HepG2 (cell line): Measurements from ENCODE around the gene POLR1G. TPM values are rescaled to one million over a fixed set of nuclear protein-coding genes. Genes with fewer than 3 reads are reported as not detected.

Experiments used
- ATF7 ChIP-seq, 2 experiments: fragments of 450-650 bp in 1 of 2; sonication (generic) in 1 of 2; formaldehyde crosslinking in 1 of 2; IDR thresholded peaks; 2 replicates each; pipeline versions ENCODE4 v1.4.0 to v1.6.1; 2016 to 2020; ENCODE audit warnings: antibody characterized with exemption in 1 of 2, mild to moderate bottlenecking in 1 of 2, missing genetic modification reagents in 1 of 2
- DRAP1 ChIP-seq: IDR thresholded peaks from 2 replicates; pipeline ENCODE4 v1.6.1; 2016; ENCODE audit warnings: missing genetic modification reagents, missing compliant biosample characterization
- HNRNPUL1 ChIP-seq: fragments of 200-400 bp; formaldehyde crosslinking; IDR thresholded peaks from 2 replicates; pipeline ENCODE4 v1.6.1; 2017; ENCODE audit warnings: low read depth, mild to moderate bottlenecking, low read length, moderate library complexity
- MTF2 ChIP-seq: sonication (generic); formaldehyde crosslinking; IDR thresholded peaks from 2 replicates; pipeline ENCODE4 v1.5.0; 2020; ENCODE audit warnings: missing genetic modification reagents, borderline replicate concordance
- MXD3 ChIP-seq: IDR thresholded peaks from 2 replicates; pipeline ENCODE4 v1.6.1; 2016; ENCODE audit warnings: mild to moderate bottlenecking, missing biosample characterization, missing genetic modification reagents
- MZF1 ChIP-seq: sonication (generic); formaldehyde crosslinking; IDR thresholded peaks from 2 replicates; pipeline ENCODE4 v1.8.1; 2023; ENCODE audit warnings: mild to moderate bottlenecking, missing genetic modification reagents, borderline replicate concordance
- POLR2AphosphoS5 ChIP-seq: IDR thresholded peaks from 2 replicates; pipeline ENCODE4 v1.6.1; 2012; ENCODE audit warnings: low read depth, low read length
- RXRA ChIP-seq: sonication (generic); formaldehyde crosslinking; IDR thresholded peaks from 2 replicates; pipeline ENCODE4 v1.5.1; 2020; ENCODE audit warnings: missing genetic modification reagents
- SMARCE1 ChIP-seq: fragments of 450-650 bp; IDR thresholded peaks from 2 replicates; pipeline ENCODE4 v1.6.1; 2017; ENCODE audit warnings: borderline replicate concordance
- USF2 ChIP-seq, 2 experiments: sonication (generic) in 1 of 2; formaldehyde crosslinking in 1 of 2; IDR thresholded peaks; 2 replicates each; pipeline versions ENCODE4 v1.5.1 to v1.6.1; 2011 to 2020; ENCODE audit warnings: borderline replicate concordance in 1 of 2, low read depth in 1 of 2, low read length in 1 of 2, mild to moderate bottlenecking in 1 of 2, missing genetic modification reagents in 1 of 2, moderate library complexity in 1 of 2
- ZBTB25 ChIP-seq: IDR thresholded peaks from 2 replicates; pipeline ENCODE4 v1.6.1; 2018; ENCODE audit warnings: missing genetic modification reagents
- ZNF232 ChIP-seq: sonication (generic); formaldehyde crosslinking; IDR thresholded peaks from 2 replicates; pipeline ENCODE4 v1.4.0; 2020; ENCODE audit warnings: missing genetic modification reagents, borderline replicate concordance
- ZNF280B ChIP-seq: sonication (generic); formaldehyde crosslinking; IDR thresholded peaks from 2 replicates; pipeline ENCODE4 v1.5.0; 2020; ENCODE audit warnings: missing genetic modification reagents, mild to moderate bottlenecking, borderline replicate concordance
- ZNF34 ChIP-seq: sonication (generic); formaldehyde crosslinking; IDR thresholded peaks from 2 replicates; pipeline ENCODE4 v1.4.0; 2020; ENCODE audit warnings: mild to moderate bottlenecking, missing genetic modification reagents, borderline replicate concordance
- ZNF354B ChIP-seq: sonication (generic); formaldehyde crosslinking; IDR thresholded peaks from 2 replicates; pipeline ENCODE4 v1.8.0; 2022; ENCODE audit warnings: mild to moderate bottlenecking, missing genetic modification reagents
- ZNF619 ChIP-seq: sonication (generic); formaldehyde crosslinking; IDR thresholded peaks from 2 replicates; pipeline ENCODE4 v1.4.0; 2020; ENCODE audit warnings: mild to moderate bottlenecking, missing genetic modification reagents
- ZNF704 ChIP-seq: sonication (generic); formaldehyde crosslinking; IDR thresholded peaks from 2 replicates; pipeline ENCODE4 v1.8.1; 2023; ENCODE audit warnings: mild to moderate bottlenecking, inconsistent platforms, moderate library complexity, missing genetic modification reagents, borderline replicate concordance
- ZNF75D ChIP-seq: sonication (generic); formaldehyde crosslinking; IDR thresholded peaks from 2 replicates; pipeline ENCODE4 v1.8.1; 2023; ENCODE audit warnings: missing genetic modification reagents, mild to moderate bottlenecking, borderline replicate concordance
- ZNF772 ChIP-seq: sonication (generic); formaldehyde crosslinking; IDR thresholded peaks from 2 replicates; pipeline ENCODE4 v1.5.0; 2020; ENCODE audit warnings: mild to moderate bottlenecking, missing genetic modification reagents
- ZSCAN9 ChIP-seq: IDR thresholded peaks from 2 replicates; pipeline ENCODE4 v1.6.1; 2016; ENCODE audit warnings: borderline replicate concordance
- polyA plus RNA-seq, 8 experiments: library from polyadenylated mRNA; depleted of rRNA in 3 of 8; stranded (reverse) in 7 of 8; unstranded in 1 of 8; fragments of >200 nt; fragmentation: Illumina TruSeq in 4 of 8; extraction: Trizol in 4 of 8; gene quantifications; 2 replicates each; pipeline versions ENCODE4 v1.2.1 to v1.2.3, GENCODE V29; 2011 to 2016; ENCODE audit warnings: low read depth in 4 of 8, missing spikeins in 1 of 8, mixed read lengths in 1 of 8; ENCODE audit not compliant: insufficient read depth in 1 of 8
- total RNA-seq, 5 experiments: library from RNA; depleted of rRNA; stranded (reverse); fragments of >200 nt; fragmentation: Illumina TruSeq; extraction: Trizol; gene quantifications; 2 replicates each; pipeline ENCODE4 v1.2.3, GENCODE V29; 2016; ENCODE audit warnings: low read depth in 1 of 5

POLR1G gene
- total and polyA plus RNA-seq, 2 of the 13 experiments (the other 11 are each of a cell fraction or from before 2014, with no cell fraction given) = 3.5 to 20.8 TPM

GRCh38 chr19:45406226-45407090, at the start of gene POLR1G (continued):
- TF ChIP-seq ZBTB25 (CRISPR knock-in tag) (no peak; the same call in 1 of the 2 replicates), POLR2AphosphoS5 (peak; percentile 75), ATF7 (IDR thresholded peaks at IDR 0.05) (peak; percentile 90), ATF7 (CRISPR knock-in tag; IDR thresholded peaks at IDR 0.05) (peak; percentile 24; the same call in 1 of the 2 replicates), ZNF280B (0 out of 2 replicates have a peak, but pooled peaks have one; percentile 1), ZNF772 (CRISPR knock-in tag) (peak; percentile 77), ZNF354B (0 out of 2 replicates have a peak, but pooled peaks have one; percentile 72), DRAP1 (peak; percentile 10; the same call in 1 of the 2 replicates), MTF2 (CRISPR knock-in tag) (peak; percentile 63; the same call in 1 of the 2 replicates), MXD3 (CRISPR knock-in tag) (peak; percentile 87; the same call in 1 of the 2 replicates), HNRNPUL1 (no peak), ZNF34 (CRISPR knock-in tag) (0 out of 2 replicates have a peak, but pooled peaks have one; percentile 68), ZNF232 (CRISPR knock-in tag) (no peak), SMARCE1 (no peak), MZF1 (CRISPR knock-in tag) (no peak), ZNF619 (CRISPR knock-in tag) (peak; percentile 44; the same call in 1 of the 2 replicates), ZNF704 (CRISPR knock-in tag) (no peak), ZNF75D (no peak), ZSCAN9 (CRISPR knock-in tag) (0 out of 2 replicates have a peak, but pooled peaks have one; percentile 12), RXRA (CRISPR knock-in tag) (peak; percentile 44; the same call in 1 of the 2 replicates), USF2 (IDR thresholded peaks at IDR 0.05; ENCODE audit: low read depth, low read length) (peak; percentile 35; the same call in 1 of the 2 replicates), USF2 (CRISPR knock-in tag; IDR thresholded peaks at IDR 0.05; ENCODE audit: borderline replicate concordance) (peak; percentile 64; the same call in 1 of the 2 replicates)
